Parathyroid adenoma (tissue), 2 donors: ENCODE data around the gene SIDT1.

Experiments used
- H2AFZ ChIP-seq: fragments of 300-600 bp; sonication (generic); one replicate; pipeline ENCODE4 v1.7.0; 2017; ENCODE audit warnings: antibody characterized with exemption, mild to moderate bottlenecking
- H3K27ac ChIP-seq: fragments of 300-600 bp; sonication (generic); one replicate; pipeline ENCODE4 v1.7.0; 2017
- H3K27me3 ChIP-seq: fragments of 300-600 bp; sonication (generic); one replicate; pipeline ENCODE4 v1.7.0; 2017; ENCODE audit warnings: low read length; ENCODE audit not compliant: control insufficient read depth, insufficient read depth
- H3K36me3 ChIP-seq: fragments of 300-600 bp; sonication (generic); one replicate; pipeline ENCODE4 v1.7.0; 2017; ENCODE audit warnings: low read length; ENCODE audit not compliant: control insufficient read depth, insufficient read depth
- H3K4me1 ChIP-seq: fragments of 300-600 bp; sonication (generic); one replicate; pipeline ENCODE4 v1.7.0; 2017; ENCODE audit warnings: control low read depth
- H3K4me2 ChIP-seq: fragments of 300-600 bp; sonication (generic); one replicate; pipeline ENCODE4 v1.7.0; 2017; ENCODE audit warnings: low read length
- H3K4me3 ChIP-seq: fragments of 300-600 bp; sonication (generic); one replicate; pipeline ENCODE4 v1.7.0; 2017; ENCODE audit warnings: low read depth, low read length
- H3K79me2 ChIP-seq: fragments of 300-600 bp; sonication (generic); one replicate; pipeline ENCODE4 v1.7.0; 2017; ENCODE audit warnings: control low read depth
- H3K9ac ChIP-seq: fragments of 300-600 bp; sonication (generic); one replicate; pipeline ENCODE4 v1.7.0; 2017; ENCODE audit warnings: mild to moderate bottlenecking
- H3K9me3 ChIP-seq: fragments of 300-600 bp; sonication (generic); one replicate; pipeline ENCODE4 v1.7.0; 2017; ENCODE audit warnings: low read length; ENCODE audit not compliant: control insufficient read depth
- TF ChIP-seq, protein P1 (sequence below): fragments of 300-600 bp; sonication (generic); IDR thresholded peaks from one replicate; pipeline ENCODE4 v1.7.0; 2017; ENCODE audit warnings: antibody characterized with exemption, mild to moderate bottlenecking
- donor health status: primary hyperparathyroidism.

Gene SIDT1

DNA sequence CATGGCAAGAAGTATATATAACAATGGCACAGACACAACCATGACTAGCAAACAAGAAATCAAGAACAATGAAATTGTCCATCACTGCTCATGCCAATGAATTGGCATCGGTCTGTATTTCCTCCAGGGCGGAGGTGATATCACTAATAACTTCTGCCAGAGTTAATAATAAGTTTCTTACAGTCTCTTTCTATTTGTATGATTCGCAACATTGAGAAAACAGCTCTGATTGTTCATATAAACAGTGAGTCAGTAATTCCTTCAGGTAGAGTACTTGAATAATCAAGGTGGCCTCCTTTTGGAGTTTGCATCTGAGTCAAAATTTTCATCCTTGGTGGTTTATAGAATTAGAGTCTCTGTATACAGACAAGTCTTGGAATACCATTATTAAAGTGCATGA, 9.1 kb upstream of the SIDT1 start:
- TF ChIP-seq, protein P1, sequence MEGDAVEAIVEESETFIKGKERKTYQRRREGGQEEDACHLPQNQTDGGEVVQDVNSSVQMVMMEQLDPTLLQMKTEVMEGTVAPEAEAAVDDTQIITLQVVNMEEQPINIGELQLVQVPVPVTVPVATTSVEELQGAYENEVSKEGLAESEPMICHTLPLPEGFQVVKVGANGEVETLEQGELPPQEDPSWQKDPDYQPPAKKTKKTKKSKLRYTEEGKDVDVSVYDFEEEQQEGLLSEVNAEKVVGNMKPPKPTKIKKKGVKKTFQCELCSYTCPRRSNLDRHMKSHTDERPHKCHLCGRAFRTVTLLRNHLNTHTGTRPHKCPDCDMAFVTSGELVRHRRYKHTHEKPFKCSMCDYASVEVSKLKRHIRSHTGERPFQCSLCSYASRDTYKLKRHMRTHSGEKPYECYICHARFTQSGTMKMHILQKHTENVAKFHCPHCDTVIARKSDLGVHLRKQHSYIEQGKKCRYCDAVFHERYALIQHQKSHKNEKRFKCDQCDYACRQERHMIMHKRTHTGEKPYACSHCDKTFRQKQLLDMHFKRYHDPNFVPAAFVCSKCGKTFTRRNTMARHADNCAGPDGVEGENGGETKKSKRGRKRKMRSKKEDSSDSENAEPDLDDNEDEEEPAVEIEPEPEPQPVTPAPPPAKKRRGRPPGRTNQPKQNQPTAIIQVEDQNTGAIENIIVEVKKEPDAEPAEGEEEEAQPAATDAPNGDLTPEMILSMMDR, result no peak
- Histone ChIP-seq H3K4me1 (no peaks in the 10 kb centered on the region), H3K36me3 (no peaks in the 10 kb centered on the region), H3K4me2 (no peak overlapping the region), H3K9me3 (no peaks in the 10 kb centered on the region), H2AFZ (no peak overlapping the region), H3K9ac (no peak overlapping the region), H3K27ac (no peak overlapping the region), H3K4me3 (no peak overlapping the region), H3K79me2 (no peaks in the 10 kb centered on the region), H3K27me3 (no peaks in the 10 kb centered on the region)

DNA sequence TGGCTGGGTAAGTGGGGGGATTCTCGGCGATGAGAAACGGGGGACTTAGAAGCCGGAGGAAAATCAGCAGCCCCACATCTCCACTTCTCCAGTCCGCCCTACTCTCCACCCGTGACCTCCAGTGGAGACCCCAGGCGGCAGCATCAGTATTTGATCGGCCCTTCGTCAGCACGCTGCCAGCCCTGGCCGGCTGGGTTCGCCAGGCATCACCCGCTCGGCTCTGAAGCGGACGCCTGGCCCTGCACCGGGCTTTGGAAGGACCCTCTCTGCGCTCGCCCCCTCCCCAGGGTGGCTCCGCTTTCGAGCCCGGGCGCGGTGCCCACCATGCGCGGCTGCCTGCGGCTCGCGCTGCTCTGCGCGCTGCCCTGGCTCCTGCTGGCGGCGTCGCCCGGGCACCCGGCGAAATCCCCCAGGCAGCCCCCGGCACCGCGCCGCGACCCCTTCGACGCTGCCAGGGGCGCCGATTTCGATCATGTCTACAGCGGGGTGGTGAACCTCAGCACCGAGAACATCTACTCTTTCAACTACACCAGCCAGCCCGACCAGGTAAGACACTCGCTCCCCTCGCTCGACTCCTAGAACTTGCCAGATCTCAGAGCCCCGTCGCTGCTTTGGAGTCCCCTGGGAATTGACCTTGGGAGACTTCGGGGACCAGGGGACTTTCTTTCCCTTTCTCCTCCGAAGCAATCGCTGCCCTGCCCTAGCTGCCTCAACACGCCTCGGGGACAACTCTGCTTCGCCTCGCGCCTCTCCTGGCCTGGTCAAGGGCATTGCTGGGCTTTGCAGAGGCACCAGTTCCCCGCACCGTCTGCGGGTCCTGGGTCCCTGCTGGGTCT, 561 bp downstream of the SIDT1 start:
- Histone ChIP-seq H3K9ac (no peak overlapping the region), H3K27ac (no peak overlapping the region), H3K36me3 (no peaks in the 10 kb centered on the region), H3K4me2 (peak overlapping the region; percentile 97), H3K4me1 (no peaks in the 10 kb centered on the region), H3K79me2 (no peaks in the 10 kb centered on the region), H3K9me3 (no peaks in the 10 kb centered on the region), H2AFZ (peak overlapping the region; percentile 82), H3K4me3 (peak overlapping the region; percentile 73), H3K27me3 (no peaks in the 10 kb centered on the region)
- TF ChIP-seq, protein P1, result no peak

DNA sequence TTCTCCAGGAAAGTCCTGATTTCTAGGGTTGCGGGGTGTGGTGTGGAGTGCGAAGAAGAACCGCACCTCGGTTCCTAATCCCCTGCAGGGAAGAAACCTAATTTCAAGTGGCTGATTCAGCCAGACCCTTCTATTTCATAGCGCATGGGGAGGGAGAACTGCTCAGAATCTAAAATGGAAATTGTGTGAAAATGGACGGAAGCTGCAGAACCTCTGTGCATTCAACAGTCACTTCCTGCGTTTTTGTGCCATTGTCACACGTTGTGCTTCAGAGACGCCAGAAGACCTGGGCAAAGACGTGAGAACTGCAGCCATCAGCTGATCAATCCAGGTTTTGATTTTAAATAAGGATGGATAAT, 1.2 kb downstream of the SIDT1 start:
- Histone ChIP-seq H3K27ac (no peak overlapping the region), H3K4me3 (peak overlapping the region; percentile 73), H3K79me2 (no peaks in the 10 kb centered on the region), H3K4me2 (peak overlapping the region; percentile 97), H2AFZ (peak overlapping the region; percentile 82), H3K36me3 (no peaks in the 10 kb centered on the region), H3K4me1 (no peaks in the 10 kb centered on the region), H3K27me3 (no peaks in the 10 kb centered on the region), H3K9me3 (no peaks in the 10 kb centered on the region), H3K9ac (no peak overlapping the region)
- TF ChIP-seq, protein P1, result no peak

DNA sequence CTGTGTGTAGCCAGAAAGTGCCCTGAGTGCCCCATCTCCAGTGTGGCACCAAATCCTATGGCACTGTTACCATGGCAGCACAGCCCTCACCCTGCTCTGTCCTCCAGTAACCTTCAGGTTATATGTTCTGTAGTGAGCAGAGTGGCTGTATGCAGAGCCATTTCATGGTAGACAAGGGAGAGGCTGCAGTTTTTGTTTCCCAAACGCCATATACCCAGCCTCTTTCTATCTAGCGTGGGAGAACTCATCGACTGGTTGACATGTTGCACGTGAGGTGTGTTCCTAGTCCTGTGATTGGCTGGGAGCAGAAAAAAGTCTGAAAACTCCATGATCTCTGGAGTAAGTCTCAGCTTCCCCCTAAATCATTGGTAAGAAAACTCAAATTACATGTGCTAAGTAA, 2.0 kb downstream of the SIDT1 start:
- H3K4me3 ChIP-seq, result no peak overlapping the region
- no peak overlapping the region for H2AFZ ChIP-seq
- TF ChIP-seq, protein P1, result no peak
- H3K27me3 ChIP-seq, result no peaks in the 10 kb centered on the region
- no peaks in the 10 kb centered on the region for H3K79me2 ChIP-seq
- no peak overlapping the region for H3K4me2 ChIP-seq
- H3K9me3 ChIP-seq, result no peaks in the 10 kb centered on the region
- no peaks in the 10 kb centered on the region for H3K4me1 ChIP-seq
- H3K36me3 ChIP-seq, result no peaks in the 10 kb centered on the region
- H3K9ac ChIP-seq, result no peak overlapping the region
- no peak overlapping the region for H3K27ac ChIP-seq

DNA sequence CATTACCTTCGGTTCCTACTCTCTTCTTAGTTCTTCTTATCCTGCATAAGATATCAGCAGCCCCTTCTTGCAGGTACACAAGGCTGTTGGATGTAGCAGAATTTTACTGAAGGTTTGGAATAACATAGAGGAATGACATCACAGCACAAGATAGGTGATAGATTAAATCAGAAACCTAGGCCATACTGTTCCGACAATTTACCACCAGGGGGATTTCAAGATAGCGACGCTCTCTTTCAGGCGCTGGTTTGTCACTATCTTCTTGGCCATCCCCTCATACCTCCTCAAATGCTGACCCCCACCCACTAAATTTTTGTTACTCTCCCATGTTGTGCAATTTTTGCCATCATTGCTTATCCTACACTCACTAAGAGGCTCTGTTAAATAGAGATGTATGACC, 3.5 kb downstream of the SIDT1 start:
- Histone ChIP-seq H3K27ac (no peak overlapping the region), H2AFZ (no peak overlapping the region), H3K4me1 (no peaks in the 10 kb centered on the region), H3K27me3 (no peaks in the 10 kb centered on the region), H3K36me3 (no peaks in the 10 kb centered on the region), H3K4me3 (no peak overlapping the region), H3K4me2 (no peak overlapping the region), H3K9ac (no peak overlapping the region), H3K79me2 (no peaks in the 10 kb centered on the region), H3K9me3 (no peaks in the 10 kb centered on the region)
- TF ChIP-seq, protein P1, result no peak
